SK-N-SH (cell line): ENCODE data around the gene ZNRF4.

ENCODE experiments used
- CTCF ChIP-seq: fragments of 200-600 bp; sonication (generic); IDR thresholded peaks from 2 replicates; pipeline ENCODE4 v1.6.1; 2017; ENCODE audit warnings: antibody characterized with exemption, mild to moderate bottlenecking, moderate library complexity
- ELF1 ChIP-seq: IDR thresholded peaks from 2 replicates; pipeline ENCODE4 v1.4.0; 2012
- MAX ChIP-seq: IDR thresholded peaks from 2 replicates; pipeline ENCODE4 v1.4.0; 2012; ENCODE audit warnings: low read depth
- POLR2AphosphoS5 ChIP-seq: IDR thresholded peaks from 2 replicates; pipeline ENCODE4 v1.6.1; 2012; ENCODE audit warnings: low read depth, low read length
- RFX5 ChIP-seq: IDR thresholded peaks from 2 replicates; pipeline ENCODE4 v1.6.1; 2012; ENCODE audit warnings: mild to moderate bottlenecking, improper control_type of control experiment, low read length
- SIN3A ChIP-seq: IDR thresholded peaks from 2 replicates; pipeline ENCODE4 v1.6.1; 2012; ENCODE audit warnings: low read depth, mild to moderate bottlenecking, low read length, moderate library complexity, borderline replicate concordance
- SMC3 ChIP-seq: IDR thresholded peaks from 2 replicates; pipeline ENCODE4 v1.6.1; 2012; ENCODE audit warnings: low read depth, low read length, improper control_type of control experiment
- USF1 ChIP-seq: IDR thresholded peaks from 2 replicates; pipeline ENCODE4 v1.4.0; 2012; ENCODE audit warnings: low read depth, borderline replicate concordance
- USF2 ChIP-seq: fragments of 150-350 bp; IDR thresholded peaks from 2 replicates; pipeline ENCODE4 v1.6.1; 2017; ENCODE audit warnings: antibody characterized with exemption, low read length, low read depth, borderline replicate concordance

- TF ChIP-seq CTCF (no peak), POLR2AphosphoS5 (no peak), USF1 (no peak), ELF1 (no peak), SIN3A (no peak), USF2 (no peak), MAX (no peak), RFX5 (no peak), SMC3 (no peak)
Measured at GRCh38 chr19:5440299-5440698, 14.9 kb upstream of the ZNRF4 start.
